Activated naive CD4-positive, alpha-beta T cell treated with Interleukin-2 at 50 U/mL for 16 hours (primary cell): Measurements from ENCODE around the gene CARMIL1.
A peak's percentile ranks its signal among the peaks of the same experiment; 100 is the strongest.
"Not testable (repeated sequence)": the region's sequence is repeated elsewhere in the genome, so short reads cannot be mapped to it uniquely, and the experiment has no call there.

Experiments used
- DNase-seq: peaks from one replicate; pipeline ENCODE4 v3.0.0-alpha.2; 2020

CARMIL1 gene

DNA sequence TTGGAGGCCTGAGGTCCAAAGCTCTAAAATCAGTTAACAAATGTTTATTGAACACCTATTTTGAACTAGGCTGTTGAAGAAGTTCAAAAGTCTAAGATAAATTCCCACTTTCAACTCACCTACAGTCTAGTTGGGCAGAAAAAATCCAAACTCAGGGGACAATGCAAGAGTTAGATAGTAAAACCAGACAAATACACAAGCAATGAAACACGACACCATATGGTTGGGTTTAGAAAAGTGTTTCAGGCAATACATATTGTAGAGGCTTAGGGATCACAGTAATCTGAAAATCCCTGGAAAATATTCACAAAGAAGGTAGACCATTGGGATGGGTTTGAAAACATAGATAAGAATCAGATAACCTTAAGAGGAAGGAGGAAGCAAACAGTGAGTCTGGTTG lies 1.3 kb upstream of the CARMIL1 start:
- DNase-seq = no peak

DNA sequence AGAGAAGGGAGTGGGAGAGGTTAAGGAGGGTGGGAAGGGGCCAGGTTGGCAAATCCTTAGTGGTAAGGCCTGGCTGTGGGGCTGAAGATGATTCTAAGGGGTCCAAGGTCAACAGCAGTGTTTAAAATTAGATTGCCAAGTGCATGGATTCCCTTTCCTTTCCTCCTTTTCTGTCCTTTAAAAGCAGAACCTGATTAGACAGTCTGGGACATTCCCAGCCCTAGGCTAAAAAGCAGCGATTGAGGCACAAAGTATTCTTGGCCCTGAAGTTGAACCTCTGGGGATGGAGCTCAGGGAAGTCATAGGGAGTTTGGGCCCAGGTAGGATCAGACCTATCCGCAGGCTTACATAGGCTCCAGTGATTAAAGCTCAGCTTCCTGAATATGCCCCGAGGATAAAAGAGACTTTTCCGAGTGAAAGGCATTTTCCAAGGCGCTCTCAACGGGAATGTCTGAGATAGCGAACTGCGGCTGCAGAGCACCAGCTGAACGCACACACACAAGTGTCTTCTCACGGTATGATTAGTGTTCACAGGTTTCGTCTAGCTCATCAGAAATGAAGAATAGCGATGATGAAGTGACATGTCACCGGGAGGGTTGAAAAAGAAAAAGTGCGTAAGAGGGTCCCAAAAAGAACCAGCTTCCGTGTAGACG lies 787 bp upstream of the CARMIL1 start:
- DNase-seq = no peak

DNA sequence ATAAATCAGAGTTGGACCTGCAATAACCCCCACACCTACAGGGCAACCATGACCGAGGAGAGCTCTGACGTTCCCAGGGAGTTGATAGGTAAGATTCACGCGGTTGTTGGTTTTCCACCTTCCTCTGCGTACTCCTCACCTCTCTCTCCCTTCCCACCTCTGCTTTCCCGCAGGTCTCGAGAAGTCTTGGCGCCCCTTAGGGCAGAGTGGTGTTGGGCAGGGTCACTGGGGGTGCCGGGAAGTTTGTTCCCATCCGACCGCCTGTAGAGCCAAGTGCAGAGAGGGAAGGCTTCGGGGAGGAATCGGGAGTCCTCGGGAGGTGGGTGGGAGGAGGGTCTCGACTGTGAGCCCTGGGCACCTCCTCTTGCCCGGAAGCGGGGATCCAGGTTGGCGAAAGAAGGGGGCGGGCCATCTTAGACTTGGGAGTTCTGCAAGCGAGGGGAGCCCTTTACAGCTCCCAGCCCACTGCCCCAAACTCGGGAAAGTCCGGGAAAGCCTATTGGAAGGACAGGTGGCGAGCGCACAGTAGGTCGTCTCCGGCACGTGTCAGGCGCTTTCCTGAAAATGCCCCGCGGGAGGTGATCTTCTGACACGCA lies 672 bp downstream of the CARMIL1 start:
- no peak for DNase-seq

DNA sequence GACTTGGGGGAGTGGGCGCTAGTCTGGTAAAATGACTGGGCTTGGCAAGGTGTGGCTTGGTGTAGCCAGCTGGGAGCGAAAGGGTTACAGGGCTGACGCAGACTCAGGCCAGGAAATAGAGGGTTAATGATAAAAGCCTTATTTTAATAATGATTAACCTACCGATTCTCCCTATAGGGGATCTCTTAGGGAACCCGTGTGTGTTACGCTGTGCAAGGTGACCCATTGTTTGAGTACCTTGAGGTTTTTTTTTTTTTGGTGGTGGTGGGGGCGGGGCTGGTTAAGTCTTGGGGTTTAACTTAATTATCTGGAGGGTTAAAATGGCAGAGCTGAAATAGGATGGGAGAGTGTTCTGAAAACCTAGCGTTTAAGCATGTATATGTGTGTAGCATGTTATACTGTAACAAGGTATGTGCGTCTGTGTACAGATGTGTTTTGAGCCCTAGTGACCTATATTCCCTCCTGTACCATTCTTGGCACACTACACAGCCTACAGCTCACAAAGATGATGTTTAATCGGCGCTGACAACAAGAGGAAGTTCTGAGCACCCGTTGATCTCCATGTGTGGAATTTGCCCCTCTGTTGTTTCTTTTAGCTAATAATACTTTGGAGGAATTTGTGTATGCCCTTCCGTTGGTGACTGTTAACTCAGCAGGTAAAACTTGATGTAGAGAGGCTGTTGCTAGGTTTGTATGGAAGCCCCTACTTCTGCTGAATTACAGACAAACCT lies 1.3 kb downstream of the CARMIL1 start:
- DNase-seq = peak; percentile 10

DNA sequence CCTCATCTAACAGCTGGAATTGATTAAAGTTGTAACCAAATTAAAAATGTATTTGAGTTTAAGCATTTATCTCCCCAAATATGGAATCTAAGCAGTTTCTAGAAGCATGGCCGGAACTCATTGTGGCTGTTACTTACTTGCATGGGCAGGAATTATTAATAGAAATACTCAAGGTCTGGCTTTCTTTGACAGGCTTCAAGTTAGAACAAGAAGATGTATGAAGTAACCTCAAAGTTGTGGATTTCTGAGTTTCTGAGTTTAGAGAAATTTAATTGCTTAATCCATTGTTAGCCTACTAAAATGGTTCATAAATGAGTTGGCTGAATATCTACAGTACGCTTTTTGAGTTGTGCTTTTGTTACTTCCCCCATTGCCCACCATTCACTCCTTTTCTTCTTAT lies 7.7 kb downstream of the CARMIL1 start:
- DNase-seq = no peak

DNA sequence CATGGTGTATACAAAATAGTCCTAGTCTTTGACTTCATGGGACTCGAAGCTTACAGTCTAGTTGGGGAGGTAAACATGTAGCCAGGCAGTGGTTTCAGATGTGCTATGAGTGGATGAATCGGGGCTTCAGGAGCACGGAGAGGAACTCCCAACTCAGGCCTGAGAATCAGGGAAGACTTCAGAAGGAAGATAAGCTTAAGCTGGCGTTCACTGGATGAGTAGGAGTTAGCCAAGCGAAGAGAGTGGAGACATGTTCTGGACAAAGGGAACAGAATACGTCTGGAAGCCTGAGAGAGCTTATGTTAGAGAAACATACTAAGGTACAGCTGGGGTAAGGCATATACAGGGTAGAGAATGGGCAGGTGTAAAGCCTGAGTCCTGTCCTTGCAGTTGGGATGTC lies 8.8 kb downstream of the CARMIL1 start:
- DNase-seq = no peak

DNA sequence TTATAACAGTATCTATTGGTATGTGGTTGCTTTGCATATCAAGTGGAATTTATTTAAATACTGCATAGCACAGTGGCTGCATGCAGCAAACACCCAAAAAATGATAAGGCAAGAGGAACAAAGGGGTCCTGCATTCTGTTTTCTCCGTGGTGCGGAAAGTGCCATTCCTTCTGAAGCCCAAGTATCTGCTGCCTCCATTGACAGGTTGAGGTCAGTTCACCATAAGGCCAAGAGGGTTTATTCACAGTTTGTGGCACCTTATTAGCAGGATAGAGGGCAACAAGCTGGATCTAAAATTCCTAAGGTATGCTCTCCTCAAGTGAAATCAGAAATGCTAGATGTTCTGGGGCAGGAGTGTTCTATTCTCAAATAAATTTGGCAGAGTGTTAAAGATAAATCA lies 9.3 kb downstream of the CARMIL1 start:
- no peak for DNase-seq

DNA sequence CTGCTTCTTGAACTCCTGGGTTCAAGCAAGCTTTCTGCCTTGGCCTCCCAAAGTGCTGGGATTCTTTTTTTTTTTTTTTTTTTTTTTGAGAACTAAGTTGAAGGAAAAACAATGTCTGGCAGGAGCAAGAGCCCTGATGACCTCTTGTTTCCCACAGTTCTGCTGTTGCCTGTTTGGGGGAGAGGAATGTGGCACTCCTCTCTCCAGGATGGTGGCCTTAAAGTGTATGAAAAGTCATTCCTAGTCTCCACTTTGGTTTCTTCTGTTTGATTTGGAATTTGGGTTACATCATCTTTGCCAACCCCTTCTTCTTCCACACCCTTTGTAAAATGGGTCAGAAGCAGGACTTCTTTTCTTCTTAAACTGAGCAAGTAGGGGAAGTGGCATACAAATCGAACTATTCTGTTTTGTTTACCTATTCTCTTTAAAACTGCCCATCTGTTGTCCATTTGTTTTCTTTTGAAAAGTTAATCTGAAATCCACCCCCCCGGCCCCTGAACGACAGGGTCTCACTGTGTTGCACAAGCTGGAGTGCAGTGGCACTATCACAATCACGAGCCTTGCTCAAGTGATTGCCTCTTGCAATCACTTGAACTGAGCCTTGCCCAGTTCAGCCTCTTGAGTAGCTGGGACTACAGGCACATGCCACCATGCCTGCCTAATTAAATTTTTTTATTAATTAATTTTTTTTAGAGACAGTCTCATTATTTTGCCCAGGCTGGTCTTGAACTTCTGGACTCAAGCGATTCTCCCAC lies 11.3 kb downstream of the CARMIL1 start:
- no peak for DNase-seq

DNA sequence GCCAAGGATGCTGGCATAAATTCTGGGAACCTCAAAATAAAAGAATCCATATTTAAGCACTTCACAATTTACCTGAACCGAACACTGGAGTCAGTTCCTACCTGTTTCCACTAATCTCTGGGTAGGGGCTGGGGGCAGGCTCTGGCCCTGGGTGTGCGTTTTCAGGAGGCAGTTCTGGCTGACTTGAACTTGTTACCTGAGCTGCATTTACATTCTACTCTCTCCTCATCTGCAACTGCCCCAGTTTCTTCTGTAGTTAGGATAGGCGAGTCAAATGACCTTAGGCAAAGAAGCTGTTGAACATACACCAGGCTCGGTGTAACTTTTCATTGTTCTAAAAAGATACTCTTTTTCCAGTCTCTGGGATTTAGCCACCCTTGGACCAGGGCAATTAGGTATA lies 13.2 kb downstream of the CARMIL1 start:
- no peak for DNase-seq

DNA sequence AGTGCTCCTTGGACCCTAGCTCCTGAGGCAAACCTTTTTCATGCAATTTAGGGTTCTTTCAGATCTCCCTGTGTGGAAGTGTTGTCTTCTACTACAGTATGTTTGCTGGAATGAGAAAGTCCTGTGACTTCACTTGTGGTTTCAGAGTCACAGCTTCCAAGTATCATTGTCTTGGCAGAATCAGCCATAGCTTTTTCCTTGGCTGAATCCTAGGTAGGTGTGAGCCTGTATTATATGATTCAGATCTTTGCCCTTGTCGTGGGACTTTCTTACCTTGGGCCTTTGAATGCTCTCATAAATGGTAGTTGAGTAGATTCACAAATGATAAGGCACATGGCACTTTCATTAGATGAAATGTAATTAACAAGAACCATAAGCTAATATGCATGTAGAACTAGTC lies 16.5 kb downstream of the CARMIL1 start:
- DNase-seq = no peak

DNA sequence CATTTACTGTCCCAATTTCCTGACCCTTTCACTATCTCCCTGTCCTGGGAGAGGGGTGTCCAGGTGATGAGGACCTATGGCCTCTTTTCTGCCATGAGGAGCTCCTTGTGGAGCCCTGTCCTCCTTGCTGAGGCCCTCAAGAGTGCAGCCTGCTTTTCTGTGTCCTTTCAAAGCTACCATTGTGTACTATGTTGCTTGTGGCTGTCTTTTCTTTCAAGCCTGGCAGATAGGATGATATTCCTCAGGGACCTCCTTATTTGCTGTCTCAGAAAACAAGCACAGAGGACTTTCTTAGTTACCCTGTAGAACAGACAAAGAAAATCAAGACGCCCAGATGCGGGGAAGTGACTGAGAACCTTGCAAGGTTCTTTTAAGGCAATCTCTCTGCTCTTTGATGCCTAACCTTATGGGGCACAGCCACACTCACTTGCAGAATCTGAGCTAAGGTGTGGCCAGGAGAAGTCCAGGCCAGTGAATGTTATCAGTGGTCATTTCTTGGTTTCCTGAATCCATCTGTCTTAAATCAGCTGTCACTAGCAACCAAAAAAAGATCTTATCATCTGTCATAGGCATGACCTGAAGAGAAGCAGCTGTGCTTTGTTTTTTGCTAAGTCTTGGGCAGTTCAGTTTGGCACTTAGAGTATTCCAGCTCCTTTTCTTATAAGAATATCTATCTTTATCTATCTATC lies 17.2 kb downstream of the CARMIL1 start:
- DNase-seq = no peak

DNA sequence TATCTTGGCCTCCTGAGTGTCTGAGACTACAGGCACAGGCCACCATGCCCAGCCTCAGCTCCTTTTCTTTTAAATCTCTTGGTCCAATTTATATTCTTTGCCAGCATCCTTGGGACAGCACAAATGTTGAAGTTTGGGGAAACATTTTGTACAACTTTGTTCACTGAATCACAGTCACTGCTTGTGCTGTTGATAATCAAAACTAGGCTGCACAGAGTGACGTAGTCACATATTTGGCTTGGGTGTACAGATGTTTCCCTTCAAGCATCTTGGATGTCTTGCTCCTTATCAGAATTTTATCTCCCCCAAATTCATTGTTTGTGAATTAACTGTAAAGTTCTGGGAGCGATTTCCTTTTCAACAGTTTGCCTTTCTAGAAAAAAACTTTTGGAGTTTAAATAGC lies 17.9 kb downstream of the CARMIL1 start:
- DNase-seq = no peak

DNA sequence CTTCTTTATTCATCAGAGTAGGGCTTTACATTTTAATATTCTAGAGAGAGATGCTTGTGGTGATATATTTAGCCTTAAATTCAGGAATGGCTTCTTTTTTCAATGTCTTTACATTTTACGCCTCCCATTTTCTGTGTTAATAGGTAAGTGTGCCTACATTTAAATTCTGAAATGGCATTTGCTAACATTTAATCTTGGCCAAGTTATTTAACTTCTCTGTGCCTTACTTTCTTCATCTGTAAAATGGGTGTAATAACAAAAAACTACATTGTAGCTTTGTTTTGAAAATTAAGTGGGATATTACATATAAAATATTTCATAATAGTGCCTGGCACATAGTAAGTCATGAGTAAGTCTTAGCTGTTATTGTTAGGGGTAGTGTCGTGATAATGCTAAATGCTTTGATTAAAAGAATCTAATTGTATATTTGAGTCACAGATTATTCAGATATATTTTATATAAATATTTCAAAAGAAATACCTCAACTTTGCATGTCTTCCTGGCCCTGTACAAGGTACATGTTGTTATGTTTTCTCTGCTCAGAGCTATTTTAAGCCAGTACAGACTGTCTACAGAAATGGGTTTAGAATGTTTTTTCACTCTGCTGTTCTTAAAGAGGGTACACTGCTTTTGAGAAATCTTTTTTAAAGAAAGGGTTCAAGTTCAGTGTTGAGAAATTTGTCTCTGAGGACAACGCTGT lies 18.8 kb downstream of the CARMIL1 start:
- DNase-seq = no peak

DNA sequence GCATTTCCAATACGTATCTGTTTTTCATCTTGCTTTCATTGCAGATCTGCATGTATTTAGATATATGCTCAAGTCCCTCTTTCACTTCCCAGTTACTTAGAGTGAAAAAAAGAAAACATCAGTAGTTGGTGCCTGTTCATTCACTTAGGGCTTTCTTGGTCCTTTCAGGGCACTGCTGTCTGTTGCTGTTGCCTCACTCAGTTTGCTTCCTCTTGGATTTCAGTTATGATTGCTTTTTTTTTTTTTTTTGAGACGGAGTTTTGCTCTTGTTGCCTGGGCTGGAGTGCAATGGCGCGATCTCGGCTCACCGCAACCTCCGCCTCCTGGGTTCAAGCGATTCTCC lies 19.3 kb downstream of the CARMIL1 start:
- DNase-seq = not testable (repeated sequence)

DNA sequence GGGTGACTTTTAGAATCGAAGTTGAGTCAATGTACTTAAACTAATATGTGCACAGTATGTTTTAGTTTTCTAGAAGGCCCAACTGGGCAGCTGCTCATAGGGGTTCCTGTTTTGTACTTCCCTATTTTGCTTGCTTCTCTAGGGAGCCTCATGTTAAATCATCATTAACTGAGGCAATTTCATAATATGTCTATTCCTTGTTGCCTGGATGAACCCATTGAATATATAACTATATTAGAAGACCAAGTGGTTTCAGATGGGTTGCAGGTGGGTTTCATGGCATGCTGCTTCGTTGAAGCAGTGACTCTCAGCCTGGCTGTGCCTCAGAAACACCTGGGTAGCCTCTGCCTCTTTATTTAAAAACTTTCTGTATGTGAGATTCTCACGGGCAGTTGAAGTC lies 22.2 kb downstream of the CARMIL1 start:
- no peak for DNase-seq

DNA sequence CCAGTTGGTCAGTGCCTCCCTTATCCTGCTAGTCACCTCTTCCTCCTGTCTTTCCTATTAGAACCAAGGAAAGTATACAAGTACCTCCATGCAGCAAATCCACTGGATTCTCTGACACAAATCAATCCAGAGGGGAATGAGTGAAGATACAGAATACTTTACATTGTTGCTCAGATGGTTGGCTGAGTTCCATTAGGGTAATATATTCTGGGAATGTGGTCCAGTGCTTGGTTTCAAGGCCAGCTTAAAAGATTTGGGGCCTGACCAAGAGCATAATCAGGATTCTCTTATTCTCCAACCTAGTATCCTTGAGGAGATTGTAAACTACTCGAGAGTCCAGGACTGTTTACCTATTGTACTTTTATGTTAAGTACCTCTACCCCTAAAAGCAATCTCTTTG lies 23.0 kb downstream of the CARMIL1 start:
- no peak for DNase-seq

DNA sequence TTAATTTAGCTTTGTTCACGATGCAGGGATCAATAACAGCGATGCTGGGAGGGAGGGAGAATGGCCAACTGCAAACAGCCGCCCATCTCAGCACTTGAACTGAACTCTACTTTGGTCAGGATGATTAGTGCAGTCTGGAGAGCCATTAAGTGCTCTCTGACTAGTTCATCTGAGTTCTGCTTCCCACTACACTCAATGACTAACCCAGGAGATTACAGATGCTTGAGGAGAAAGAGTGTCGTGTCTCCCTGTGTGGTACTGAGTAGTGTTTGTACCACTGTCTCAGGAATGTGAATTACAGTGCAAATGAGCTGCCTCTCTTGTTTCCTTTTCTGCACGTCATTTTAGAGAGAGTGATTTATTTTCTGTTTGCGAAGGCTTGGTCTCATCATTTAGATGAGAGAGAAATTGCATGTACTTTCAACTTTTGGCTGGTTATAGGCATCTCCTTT lies 23.5 kb downstream of the CARMIL1 start:
- no peak for DNase-seq

DNA sequence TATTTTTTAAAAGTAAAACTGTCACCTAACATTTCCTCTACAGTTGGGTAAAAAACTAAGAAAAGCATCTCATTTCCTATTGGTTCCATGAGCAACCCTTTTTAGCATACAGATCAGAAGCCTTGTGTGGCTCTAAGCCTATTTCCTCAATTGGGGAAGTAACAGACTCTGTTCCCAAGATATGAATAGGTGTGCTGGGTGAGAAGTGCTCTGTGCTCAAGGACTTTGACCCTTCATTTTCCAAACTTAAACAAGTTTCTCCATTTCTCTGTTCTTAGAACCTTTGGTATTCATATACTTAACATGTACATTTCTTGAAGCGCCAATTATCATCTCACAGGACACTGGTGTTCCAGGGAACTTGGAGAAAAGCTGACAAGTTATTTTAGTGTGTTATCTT lies 24.1 kb downstream of the CARMIL1 start:
- no peak for DNase-seq

DNA sequence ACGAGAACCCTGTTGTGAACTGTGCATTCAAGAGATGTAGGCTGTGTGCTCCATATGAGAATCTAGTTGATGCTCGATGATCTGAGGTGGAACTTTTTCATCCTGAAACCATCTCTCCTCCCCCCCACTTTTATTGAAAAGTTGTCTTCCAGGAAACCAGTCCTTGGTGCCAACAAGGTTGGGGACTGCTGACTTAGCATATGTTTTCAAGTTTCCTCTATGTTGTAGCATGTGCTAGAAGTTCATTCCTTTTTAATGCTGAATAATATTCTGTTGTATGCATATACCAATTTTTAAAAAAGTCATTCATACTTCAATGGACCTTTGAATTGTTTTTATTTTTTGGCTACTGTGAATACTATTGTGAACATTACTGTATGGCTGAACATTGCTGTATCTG lies 27.2 kb downstream of the CARMIL1 start:
- no peak for DNase-seq

DNA sequence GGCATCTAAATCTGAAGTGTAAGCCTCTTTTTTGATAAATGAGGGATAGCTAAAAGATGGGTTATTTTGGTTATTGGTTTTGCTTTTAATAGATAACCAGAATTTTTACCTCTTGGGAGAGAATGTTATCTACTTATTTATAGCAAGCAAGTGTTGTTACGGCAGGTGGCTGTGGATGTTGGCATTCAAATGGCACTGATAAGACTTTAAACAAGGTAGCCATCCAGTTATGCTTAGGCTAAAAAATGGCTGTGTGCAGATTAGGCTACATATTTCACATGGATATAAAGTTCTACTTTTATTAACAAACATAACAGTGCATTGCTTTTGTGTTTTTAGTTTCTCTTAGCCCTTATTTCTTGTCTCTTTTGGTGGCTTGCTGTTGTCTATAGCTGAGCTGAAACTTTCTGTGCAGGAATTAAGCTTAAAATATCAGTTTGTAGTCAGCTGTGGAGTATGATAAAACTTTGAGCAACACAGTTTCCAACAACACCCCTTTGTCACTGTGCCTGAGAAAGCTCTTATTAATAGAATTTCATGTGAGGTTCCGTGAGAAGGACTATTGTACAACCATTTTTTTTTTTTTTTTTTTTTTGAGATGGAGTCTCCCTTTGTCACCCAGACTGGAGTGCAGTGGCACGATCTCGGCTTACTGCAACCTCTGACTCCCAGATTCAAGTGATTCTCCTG lies 28.8 kb downstream of the CARMIL1 start:
- no peak for DNase-seq

DNA sequence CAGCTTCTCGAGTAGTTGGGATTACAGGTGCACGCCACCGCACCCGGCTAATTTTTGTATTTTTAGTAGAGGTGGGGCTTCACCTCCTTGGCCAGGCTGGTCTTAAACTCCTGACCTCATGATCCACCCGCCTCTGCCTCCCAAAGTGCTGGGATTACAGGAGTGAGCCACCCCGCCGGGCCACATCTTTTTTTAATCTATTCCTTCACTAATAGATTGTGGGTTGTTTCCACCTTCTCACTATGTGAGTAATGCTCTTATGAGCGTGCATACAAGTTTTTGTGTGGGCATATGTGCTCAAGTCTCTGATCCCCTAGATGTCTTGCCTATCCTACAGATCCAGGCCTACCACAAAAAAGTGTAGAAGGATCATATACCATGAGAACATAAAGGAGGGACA lies 30.7 kb downstream of the CARMIL1 start:
- DNase-seq = no peak

DNA sequence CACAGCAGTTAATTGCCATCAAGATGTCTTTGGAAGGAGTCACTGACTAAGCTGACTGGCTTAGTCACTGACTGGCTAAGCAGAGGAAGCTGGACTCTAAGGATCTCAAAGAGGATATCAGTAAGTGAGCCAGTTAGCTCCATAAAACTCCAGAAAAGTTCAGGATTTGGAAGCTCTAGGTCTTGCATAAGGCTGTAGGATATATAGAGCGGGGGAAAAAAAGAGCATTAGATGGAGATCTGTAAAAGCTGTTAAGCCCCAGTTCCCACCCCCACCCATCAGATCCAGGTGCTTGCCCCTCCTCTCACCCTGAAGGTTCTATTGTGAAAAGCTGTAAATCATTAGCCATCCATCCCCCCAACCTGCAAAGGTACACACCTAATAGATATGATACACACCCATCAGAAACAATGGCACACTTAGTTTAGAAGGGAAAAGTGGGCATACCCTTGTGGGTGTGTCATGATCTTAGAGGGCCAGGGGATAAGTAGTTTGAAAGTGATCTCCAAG lies 32.2 kb downstream of the CARMIL1 start:
- no peak for DNase-seq
